Spinal cord (tissue), 10 donors: ENCODE measurements around the gene ADGRG1. TPM values are rescaled to one million over a fixed set of nuclear protein-coding genes. Genes with fewer than 3 reads are reported as not detected.

Experiments
- DNase-seq, 6 donors: peaks; one replicate each; pipeline versions ENCODE4 v3.0.0 to v3.0.0-alpha.2; 2013 to 2015; ENCODE audit warnings: low spot score in 6 of 6, low read depth in 4 of 6
- H3K27ac ChIP-seq: one replicate; pipeline ENCODE4 v1.5.1; 2013; ENCODE audit warnings: low read depth, low read length, control low read depth
- H3K27me3 ChIP-seq: one replicate; pipeline ENCODE4 v1.6.1; 2013; ENCODE audit warnings: low read length; ENCODE audit not compliant: control insufficient read depth, insufficient read depth
- H3K36me3 ChIP-seq: one replicate; pipeline ENCODE4 v1.6.1; 2013; ENCODE audit warnings: low read length; ENCODE audit not compliant: control insufficient read depth, insufficient read depth
- H3K4me1 ChIP-seq: one replicate; pipeline ENCODE4 v1.6.1; 2013; ENCODE audit warnings: low read length; ENCODE audit not compliant: control insufficient read depth, insufficient read depth
- H3K4me3 ChIP-seq: one replicate; pipeline ENCODE4 v1.5.1; 2013; ENCODE audit warnings: low read depth, low read length, control low read depth
- H3K9me3 ChIP-seq: one replicate; pipeline ENCODE4 v1.6.1; 2013; ENCODE audit warnings: low read length; ENCODE audit not compliant: control insufficient read depth, insufficient read depth
- WGBS: methylation state at CpG from one replicate; pipeline ENCODE4 v1.1.5; 2013; ENCODE audit warnings: missing lambda C conversion rate; ENCODE audit not compliant: insufficient coverage; 5-methylcytosine and 5-hydroxymethylcytosine counted together
- polyA plus RNA-seq, 2 donors: library from polyadenylated mRNA; unstranded; fragments of 120-200 nt; gene quantifications; one replicate each; pipeline ENCODE4 v1.2.1, GENCODE V29; 2013; ENCODE audit not compliant: insufficient read length in 2 of 2
- total RNA-seq, 2 donors: library from RNA; depleted of rRNA in 1 of 2; stranded (reverse); fragments of 120-200 nt in 1 of 2; fragments of >200 nt in 1 of 2; gene quantifications; one replicate each; pipeline versions ENCODE4 v1.2.3 to v1.2.4, GENCODE V29; 2013 to 2014
- donor health status: healthy.

Gene ADGRG1
- total and polyA plus RNA-seq, 4 donors, result 30.1 to 367 (median 189) TPM

- DNase-seq, result no peak
- Histone ChIP-seq H3K36me3 (peaks cover 99% of the 10 kb centered on the region), H3K4me1 (peaks cover 41% of the 10 kb centered on the region), H3K27me3 (no peaks in the 10 kb centered on the region), H3K27ac (no peak overlapping the region), H3K9me3 (no peaks in the 10 kb centered on the region), H3K4me3 (no peak overlapping the region)
- 79% methylated on average over 13 of the region's 23 CpGs for WGBS
Observed at GRCh38 chr16:57652695-57653471, 24.5 kb downstream of the ADGRG1 start.

DNA sequence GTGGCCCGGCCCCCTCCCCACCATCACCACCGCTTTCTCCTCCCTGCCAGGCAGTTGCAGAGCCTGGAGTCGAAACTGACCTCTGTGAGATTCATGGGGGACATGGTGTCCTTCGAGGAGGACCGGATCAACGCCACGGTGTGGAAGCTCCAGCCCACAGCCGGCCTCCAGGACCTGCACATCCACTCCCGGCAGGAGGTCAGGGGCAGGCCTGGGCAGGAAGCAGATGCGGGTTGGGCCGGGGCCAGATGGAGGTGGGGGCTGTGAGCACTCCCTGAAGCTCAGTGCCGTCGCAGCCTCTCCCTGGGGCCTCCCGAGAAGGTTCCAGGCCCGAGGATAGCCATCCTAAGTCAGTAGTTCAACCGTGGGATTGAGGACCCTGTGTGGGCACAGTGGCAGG is 25.5 kb downstream of the ADGRG1 start:
- Histone ChIP-seq H3K4me1 (peaks cover 30% of the 10 kb centered on the region), H3K36me3 (peaks cover 99% of the 10 kb centered on the region), H3K27me3 (no peaks in the 10 kb centered on the region), H3K4me3 (no peak overlapping the region), H3K27ac (no peak overlapping the region), H3K9me3 (no peaks in the 10 kb centered on the region)
- DNase-seq, result no peak
- 45% methylated on average over 16 of the region's 16 CpGs for WGBS

- Histone ChIP-seq H3K4me1 (peaks cover 21% of the 10 kb centered on the region), H3K27me3 (no peaks in the 10 kb centered on the region), H3K4me3 (no peak overlapping the region), H3K36me3 (peaks cover 99% of the 10 kb centered on the region), H3K9me3 (no peaks in the 10 kb centered on the region), H3K27ac (no peak overlapping the region)
- DNase-seq, result no peak
- 92% methylated on average over 9 of the region's 11 CpGs for WGBS
Observed at GRCh38 chr16:57656342-57656955, 28.0 kb downstream of the ADGRG1 start.

DNA sequence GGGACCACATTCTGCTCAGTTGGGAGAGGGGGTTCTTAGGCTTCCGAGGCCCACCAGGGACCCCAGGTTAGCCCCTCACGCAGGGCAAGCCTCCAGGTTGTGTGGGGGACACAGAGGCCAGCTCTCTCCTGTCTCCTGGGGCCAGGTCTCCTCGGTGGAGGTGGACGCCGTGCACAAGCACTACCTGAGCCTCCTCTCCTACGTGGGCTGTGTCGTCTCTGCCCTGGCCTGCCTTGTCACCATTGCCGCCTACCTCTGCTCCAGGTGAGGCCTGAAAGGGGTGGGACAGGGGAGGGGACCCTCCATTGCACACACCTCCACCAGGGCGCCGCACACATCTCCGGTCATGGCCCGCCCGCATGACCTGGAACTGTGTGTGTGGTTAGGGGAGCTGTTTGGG is 28.8 kb downstream of the ADGRG1 start:
- no peak for DNase-seq
- no peaks in the 10 kb centered on the region for H3K9me3 ChIP-seq
- no peaks in the 10 kb centered on the region for H3K27me3 ChIP-seq
- no peak overlapping the region for H3K27ac ChIP-seq
- H3K4me3 ChIP-seq, result no peak overlapping the region
- peaks cover 17% of the 10 kb centered on the region for H3K4me1 ChIP-seq
- peaks cover 99% of the 10 kb centered on the region for H3K36me3 ChIP-seq
- 92% methylated on average over 4 of the region's 13 CpGs for WGBS

GRCh38 chr16:57658130-57658877 is 29.9 kb downstream of the ADGRG1 start:
- Histone ChIP-seq H3K36me3 (peaks cover 99% of the 10 kb centered on the region), H3K27me3 (no peaks in the 10 kb centered on the region), H3K27ac (no peak overlapping the region), H3K9me3 (no peaks in the 10 kb centered on the region), H3K4me1 (peaks cover 9% of the 10 kb centered on the region), H3K4me3 (no peak overlapping the region)
- 88% methylated on average over 5 of the region's 10 CpGs for WGBS
- no peak for DNase-seq

DNA sequence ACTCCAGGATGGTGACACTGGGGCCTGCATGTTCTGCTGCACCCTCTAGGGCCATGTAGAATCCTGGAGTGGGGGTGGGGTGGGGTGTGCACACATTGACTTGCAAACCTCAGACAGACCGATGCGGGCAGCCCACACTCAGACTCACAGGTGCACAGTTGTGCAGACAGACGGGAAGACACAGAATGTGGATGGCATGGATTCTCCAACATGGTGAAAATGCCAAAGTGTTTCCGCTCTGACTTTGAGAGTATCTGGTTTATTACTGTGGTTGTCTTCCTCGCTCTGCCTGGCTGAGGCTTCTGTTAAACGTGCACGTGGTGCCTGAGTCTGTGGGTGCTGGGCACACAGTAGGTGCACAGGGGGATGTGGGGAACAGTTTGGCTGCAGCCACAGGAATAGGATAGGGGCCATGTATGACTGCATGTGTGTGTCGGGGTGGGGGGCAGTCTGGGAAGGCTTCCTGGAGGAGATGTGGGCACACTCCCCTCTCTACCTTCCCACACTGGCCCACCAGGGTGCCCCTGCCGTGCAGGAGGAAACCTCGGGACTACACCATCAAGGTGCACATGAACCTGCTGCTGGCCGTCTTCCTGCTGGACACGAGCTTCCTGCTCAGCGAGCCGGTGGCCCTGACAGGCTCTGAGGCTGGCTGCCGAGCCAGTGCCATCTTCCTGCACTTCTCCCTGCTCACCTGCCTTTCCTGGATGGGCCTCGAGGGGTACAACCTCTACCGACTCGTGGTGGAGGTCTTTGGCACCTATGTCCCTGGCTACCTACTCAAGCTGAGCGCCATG is 30.6 kb downstream of the ADGRG1 start:
- peaks cover 99% of the 10 kb centered on the region for H3K36me3 ChIP-seq

DNA sequence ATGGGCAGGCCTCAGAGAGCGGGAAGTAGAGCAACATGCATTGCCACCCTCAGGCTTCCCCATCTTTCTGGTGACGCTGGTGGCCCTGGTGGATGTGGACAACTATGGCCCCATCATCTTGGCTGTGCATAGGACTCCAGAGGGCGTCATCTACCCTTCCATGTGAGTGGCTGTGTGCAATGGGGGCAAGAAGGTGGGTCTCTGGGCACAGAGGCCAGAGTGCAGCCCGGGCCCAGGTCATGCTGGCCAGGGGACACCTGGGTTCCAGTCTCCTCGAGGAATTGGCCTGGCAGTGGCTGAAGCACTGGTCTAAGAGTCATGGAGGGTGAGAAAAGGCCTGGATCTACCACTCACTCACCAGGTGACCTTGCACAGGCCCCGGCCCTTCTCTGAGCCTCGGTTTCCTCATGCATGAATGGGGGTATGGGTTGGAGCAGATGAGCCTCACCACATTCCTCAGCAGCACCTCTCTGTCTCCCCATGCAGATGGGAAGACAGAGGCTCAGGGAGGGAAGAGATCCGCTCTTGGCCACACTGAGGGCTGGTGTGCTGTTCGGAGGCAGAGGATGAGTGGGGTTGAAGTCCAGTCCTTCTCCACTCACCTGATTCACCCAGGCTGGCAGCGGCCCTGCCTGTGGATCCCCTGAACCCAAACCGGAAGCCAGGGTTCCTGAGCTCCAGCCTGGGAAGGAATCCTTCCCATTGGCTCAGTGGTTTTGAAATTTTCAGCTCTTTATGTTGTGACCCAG is 32.5 kb downstream of the ADGRG1 start:
- 90% methylated on average over 8 of the region's 11 CpGs for WGBS
- no peak overlapping the region for H3K27ac ChIP-seq
- no peaks in the 10 kb centered on the region for H3K27me3 ChIP-seq
- H3K36me3 ChIP-seq, result peaks cover 99% of the 10 kb centered on the region
- no peak overlapping the region for H3K4me3 ChIP-seq
- DNase-seq, result no peak
- H3K9me3 ChIP-seq, result no peaks in the 10 kb centered on the region
- peaks cover 4% of the 10 kb centered on the region for H3K4me1 ChIP-seq

More for the DNA sequence above, 30.6 kb downstream of the ADGRG1 start:
- no peak for DNase-seq
- H3K27ac ChIP-seq, result no peak overlapping the region
- WGBS, result 74% methylated on average over 18 of the region's 19 CpGs
- no peaks in the 10 kb centered on the region for H3K9me3 ChIP-seq
- no peak overlapping the region for H3K4me3 ChIP-seq
- peaks cover 1% of the 10 kb centered on the region for H3K4me1 ChIP-seq
- H3K27me3 ChIP-seq, result no peaks in the 10 kb centered on the region

DNA sequence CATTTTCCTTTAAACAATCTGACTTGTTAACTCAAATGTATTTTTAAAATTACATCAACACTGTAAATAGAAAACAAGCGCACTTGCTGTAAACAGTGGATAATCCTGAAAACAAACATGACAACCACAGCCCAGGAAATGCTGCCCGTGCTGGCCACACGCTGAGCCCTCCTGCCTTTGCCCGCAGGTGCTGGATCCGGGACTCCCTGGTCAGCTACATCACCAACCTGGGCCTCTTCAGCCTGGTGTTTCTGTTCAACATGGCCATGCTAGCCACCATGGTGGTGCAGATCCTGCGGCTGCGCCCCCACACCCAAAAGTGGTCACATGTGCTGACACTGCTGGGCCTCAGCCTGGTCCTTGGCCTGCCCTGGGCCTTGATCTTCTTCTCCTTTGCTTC is 33.1 kb downstream of the ADGRG1 start:
- Histone ChIP-seq H3K27ac (no peak overlapping the region), H3K27me3 (no peaks in the 10 kb centered on the region), H3K9me3 (no peaks in the 10 kb centered on the region), H3K4me1 (peaks cover 4% of the 10 kb centered on the region), H3K36me3 (peaks cover 99% of the 10 kb centered on the region), H3K4me3 (no peak overlapping the region)
- DNase-seq, result no peak
- 78% methylated on average over 7 of the region's 7 CpGs for WGBS
